Measurements from ENCODE around the gene MRPL12.

DNA sequence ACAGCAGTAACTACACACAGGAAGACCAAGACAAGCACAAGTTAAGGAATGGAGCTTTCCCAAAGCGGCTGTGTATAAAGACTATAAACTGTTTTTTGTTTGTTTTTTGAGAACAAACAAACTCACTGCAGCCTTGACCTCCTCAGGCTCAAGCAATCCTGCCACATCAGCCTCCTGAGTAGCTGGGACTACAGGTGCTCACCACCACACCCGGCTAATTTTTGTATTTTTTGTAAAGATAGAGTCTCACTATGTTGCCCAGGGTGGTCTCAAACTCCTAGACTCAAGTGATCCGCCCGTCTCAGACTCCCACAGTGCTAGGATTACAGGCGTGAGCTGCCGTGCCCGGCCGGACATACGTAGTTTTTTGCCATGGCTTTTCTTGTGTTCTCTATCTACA lies 42.7 kb upstream of the MRPL12 start:
- TF ChIP-seq PYGO2 (tag; IDR thresholded peaks at IDR 0.05): no peak
- no peak for TF ChIP-seq ZNF121 (CRISPR knock-in tag; conservative IDR thresholded peaks at IDR 0.05)
- TF ChIP-seq HCFC1 (IDR thresholded peaks at IDR 0.05; ENCODE audit: low read depth, low read length): no peak
- no peak for TF ChIP-seq CBX2 (IDR thresholded peaks at IDR 0.05; ENCODE audit: insufficient read depth, low read length, poor library complexity, severe bottlenecking)
- no peak for TF ChIP-seq CTCF (IDR thresholded peaks at IDR 0.05 in 2 of 3, conservative IDR thresholded peaks at IDR 0.05 in 1 of 3; ENCODE audit: insufficient read depth in 2 of 3, low read depth in 1 of 3, low read length in 3 of 3)
- no peak for TF ChIP-seq CBX8 (IDR thresholded peaks at IDR 0.05; ENCODE audit: borderline replicate concordance, extremely low read depth, low read depth, low read length, poor library complexity, severe bottlenecking)
- TF ChIP-seq SMC3 (conservative IDR thresholded peaks at IDR 0.05; ENCODE audit: insufficient read depth, low read depth, low read length): no peak
- TF ChIP-seq CHD4 (IDR thresholded peaks at IDR 0.05; ENCODE audit: insufficient read depth, insufficient replicate concordance, low read depth, low read length, poor library complexity, severe bottlenecking): no peak
